Measurements from ENCODE around the gene PIK3AP1.
"Not testable (repeated sequence)": the region's sequence is repeated elsewhere in the genome, so short reads cannot be mapped to it uniquely, and the experiment has no call there.

PIK3AP1 gene

GRCh38 chr10:96570511-96570910 is 149.8 kb downstream of the PIK3AP1 start:
- no peak for DNase-seq

GRCh38 chr10:96568402-96568801 is 151.9 kb downstream of the PIK3AP1 start:
- no peak for DNase-seq

- no peak for DNase-seq
Measured at GRCh38 chr10:96565774-96566173, 154.5 kb downstream of the PIK3AP1 start.

- DNase-seq = no peak
Measured at GRCh38 chr10:96560966-96561887, 159.1 kb downstream of the PIK3AP1 start.

- no peak for DNase-seq
Measured at GRCh38 chr10:96560489-96560888, 159.8 kb downstream of the PIK3AP1 start.

GRCh38 chr10:96556003-96556402 is 164.3 kb downstream of the PIK3AP1 start:
- DNase-seq = no peak

GRCh38 chr10:96555330-96555729 is 165.0 kb downstream of the PIK3AP1 start:
- no peak for DNase-seq

GRCh38 chr10:96548589-96548988 is 171.7 kb downstream of the PIK3AP1 start:
- DNase-seq = no peak

- DNase-seq = not testable (repeated sequence)
Measured at GRCh38 chr10:96545558-96545957, 174.8 kb downstream of the PIK3AP1 start.

All from stimulated activated CD4-positive, alpha-beta T cell treated with anti-CD3 and anti-CD28 coated beads, Interleukin-4, amount 100 ng/mL, for 1 hour (primary cell).